Prostate gland (tissue), 2 donors: ENCODE data around the gene NEU4. TPM values are rescaled to one million over a fixed set of nuclear protein-coding genes. Genes with fewer than 3 reads are reported as not detected.
"Not testable (repeated sequence)": the region's sequence is repeated elsewhere in the genome, so short reads cannot be mapped to it uniquely, and the experiment has no call there.

Experiments
- DNase-seq: peaks from one replicate; pipeline ENCODE4 v3.0.0-alpha.2; 2019; ENCODE audit warnings: low spot score
- H3K27ac ChIP-seq, 2 donors: fragments of 200-600 bp; sonication (generic); 2 replicates each; pipeline ENCODE4 v1.5.1; 2017 to 2019
- H3K27me3 ChIP-seq: fragments of 200-600 bp; sonication (generic); replicated peaks from 2 replicates; pipeline ENCODE4 v1.5.1; 2019; ENCODE audit not compliant: insufficient read depth
- H3K36me3 ChIP-seq, 2 donors: fragments of 200-600 bp; sonication (generic); 1 replicate in 1 of 2; 2 replicates in 1 of 2; pipeline versions ENCODE4 v1.5.1 to v1.8.1; 2017 to 2019
- H3K4me1 ChIP-seq: fragments of 200-600 bp; sonication (generic); replicated peaks from 2 replicates; pipeline ENCODE4 v1.5.1; 2019
- H3K4me3 ChIP-seq, 2 donors: fragments of 200-600 bp; sonication (generic); 2 replicates each; pipeline ENCODE4 v1.5.1; 2017 to 2019
- H3K9me3 ChIP-seq: fragments of 200-600 bp; sonication (generic); 2 replicates; pipeline ENCODE4 v1.5.1; 2017
- POLR2A ChIP-seq: fragments of 450-650 bp; IDR thresholded peaks from one replicate; pipeline ENCODE4 v1.6.1; 2016; ENCODE audit warnings: antibody characterized with exemption, mild to moderate bottlenecking
- POLR2AphosphoS5 ChIP-seq: sonication (generic); formaldehyde crosslinking; IDR thresholded peaks from one replicate; pipeline ENCODE4 v1.6.1; 2017; ENCODE audit warnings: antibody characterized with exemption
- WGBS: methylation state at CpG from one replicate; pipeline ENCODE4 v1.1.5; 2018; 5-methylcytosine and 5-hydroxymethylcytosine counted together
- intact Hi-C: fragments of 100-400 bp; cut with DNase I; formaldehyde crosslinking; loops from one replicate; pipeline ENCODE4 v1.14.2; 2022
- total RNA-seq, 2 donors: library from RNA; depleted of rRNA; stranded (reverse); fragments of >200 nt; gene quantifications; one replicate each; pipeline ENCODE4 v1.1.0, GENCODE V29; 2016
- TF ChIP-seq, protein P1 (sequence below), 4 experiments: fragments of 200-600 bp in 2 of 4; fragments of 450-650 bp in 2 of 4; sonication (generic) in 2 of 4; IDR thresholded peaks; 1 replicate in 3 of 4; 2 replicates in 1 of 4; pipeline ENCODE4 v1.5.1; 2016 to 2019; ENCODE audit warnings: antibody characterized with exemption in 4 of 4, mild to moderate bottlenecking in 2 of 4, moderate library complexity in 2 of 4

The NEU4 gene
- total RNA-seq, 2 donors from 2014 or later: 0.62 TPM; not detected in 1

GRCh38 chr2:241818229-241818942 is 9.4 kb downstream of the NEU4 start:
- TF ChIP-seq POLR2AphosphoS5 (no peak), POLR2A (no peak)
- TF ChIP-seq, protein P1, sequence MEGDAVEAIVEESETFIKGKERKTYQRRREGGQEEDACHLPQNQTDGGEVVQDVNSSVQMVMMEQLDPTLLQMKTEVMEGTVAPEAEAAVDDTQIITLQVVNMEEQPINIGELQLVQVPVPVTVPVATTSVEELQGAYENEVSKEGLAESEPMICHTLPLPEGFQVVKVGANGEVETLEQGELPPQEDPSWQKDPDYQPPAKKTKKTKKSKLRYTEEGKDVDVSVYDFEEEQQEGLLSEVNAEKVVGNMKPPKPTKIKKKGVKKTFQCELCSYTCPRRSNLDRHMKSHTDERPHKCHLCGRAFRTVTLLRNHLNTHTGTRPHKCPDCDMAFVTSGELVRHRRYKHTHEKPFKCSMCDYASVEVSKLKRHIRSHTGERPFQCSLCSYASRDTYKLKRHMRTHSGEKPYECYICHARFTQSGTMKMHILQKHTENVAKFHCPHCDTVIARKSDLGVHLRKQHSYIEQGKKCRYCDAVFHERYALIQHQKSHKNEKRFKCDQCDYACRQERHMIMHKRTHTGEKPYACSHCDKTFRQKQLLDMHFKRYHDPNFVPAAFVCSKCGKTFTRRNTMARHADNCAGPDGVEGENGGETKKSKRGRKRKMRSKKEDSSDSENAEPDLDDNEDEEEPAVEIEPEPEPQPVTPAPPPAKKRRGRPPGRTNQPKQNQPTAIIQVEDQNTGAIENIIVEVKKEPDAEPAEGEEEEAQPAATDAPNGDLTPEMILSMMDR (IDR thresholded peaks at IDR 0.05): no peak
- Histone ChIP-seq H3K27ac (no peak overlapping the region), H3K4me3 (no peak overlapping the region), H3K36me3 (no peaks in the 10 kb centered on the region), H3K27me3 (no peaks in the 10 kb centered on the region), H3K9me3 (no peaks in the 10 kb centered on the region), H3K4me1 (no peaks in the 10 kb centered on the region)
- intact Hi-C loops: no loop called here
- DNase-seq: no peak
- WGBS: 83% methylated on average over 25 of the region's 25 CpGs

DNA sequence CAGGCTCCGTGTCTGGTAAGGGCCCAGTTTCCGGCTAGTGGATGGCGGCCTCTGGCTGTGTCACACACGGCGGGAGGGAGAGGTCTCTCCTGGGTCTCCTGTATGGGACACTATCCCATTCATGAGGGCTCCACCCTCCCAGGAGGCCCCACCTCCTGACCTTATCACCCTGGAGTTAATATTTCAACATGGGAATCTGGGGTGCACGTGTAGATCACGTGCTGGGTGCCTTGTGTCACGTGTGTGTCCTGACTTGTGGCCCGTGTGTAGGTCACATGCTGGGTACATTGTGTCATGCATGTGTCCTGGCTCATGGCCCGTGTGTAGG is 9.9 kb downstream of the NEU4 start:
- H3K4me3 ChIP-seq: no peak overlapping the region
- no peak for DNase-seq
- H3K4me1 ChIP-seq: no peaks in the 10 kb centered on the region
- H3K27me3 ChIP-seq: no peaks in the 10 kb centered on the region
- intact Hi-C loops: no loop called here
- no peaks in the 10 kb centered on the region for H3K36me3 ChIP-seq
- no peak overlapping the region for H3K27ac ChIP-seq
- 83% methylated on average over 10 of the region's 10 CpGs for WGBS
- no peaks in the 10 kb centered on the region for H3K9me3 ChIP-seq
- TF ChIP-seq POLR2A (no peak), POLR2AphosphoS5 (no peak)
- TF ChIP-seq, protein P1 (IDR thresholded peaks at IDR 0.05): no peak

- H3K36me3 ChIP-seq, H3K9me3 ChIP-seq, H3K4me3 ChIP-seq, DNase-seq, intact Hi-C loops, H3K27ac ChIP-seq, H3K4me1 ChIP-seq, H3K27me3 ChIP-seq: not testable (repeated sequence)
- 91% methylated on average over 24 of the region's 27 CpGs for WGBS
Observed at GRCh38 chr2:241819947-241820624, 11.1 kb downstream of the NEU4 start.

GRCh38 chr2:241820625-241821384 is 11.8 kb downstream of the NEU4 start:
- no peak overlapping the region for H3K27ac ChIP-seq
- no peaks in the 10 kb centered on the region for H3K27me3 ChIP-seq
- intact Hi-C loops: no loop called here
- H3K9me3 ChIP-seq: no peaks in the 10 kb centered on the region
- no peaks in the 10 kb centered on the region for H3K36me3 ChIP-seq
- DNase-seq: no peak
- 84% methylated on average over 29 of the region's 31 CpGs for WGBS
- no peaks in the 10 kb centered on the region for H3K4me1 ChIP-seq
- H3K4me3 ChIP-seq: no peak overlapping the region
- TF ChIP-seq POLR2AphosphoS5 (no peak), POLR2A (no peak)
- TF ChIP-seq, protein P1 (IDR thresholded peaks at IDR 0.05): no peak

DNA sequence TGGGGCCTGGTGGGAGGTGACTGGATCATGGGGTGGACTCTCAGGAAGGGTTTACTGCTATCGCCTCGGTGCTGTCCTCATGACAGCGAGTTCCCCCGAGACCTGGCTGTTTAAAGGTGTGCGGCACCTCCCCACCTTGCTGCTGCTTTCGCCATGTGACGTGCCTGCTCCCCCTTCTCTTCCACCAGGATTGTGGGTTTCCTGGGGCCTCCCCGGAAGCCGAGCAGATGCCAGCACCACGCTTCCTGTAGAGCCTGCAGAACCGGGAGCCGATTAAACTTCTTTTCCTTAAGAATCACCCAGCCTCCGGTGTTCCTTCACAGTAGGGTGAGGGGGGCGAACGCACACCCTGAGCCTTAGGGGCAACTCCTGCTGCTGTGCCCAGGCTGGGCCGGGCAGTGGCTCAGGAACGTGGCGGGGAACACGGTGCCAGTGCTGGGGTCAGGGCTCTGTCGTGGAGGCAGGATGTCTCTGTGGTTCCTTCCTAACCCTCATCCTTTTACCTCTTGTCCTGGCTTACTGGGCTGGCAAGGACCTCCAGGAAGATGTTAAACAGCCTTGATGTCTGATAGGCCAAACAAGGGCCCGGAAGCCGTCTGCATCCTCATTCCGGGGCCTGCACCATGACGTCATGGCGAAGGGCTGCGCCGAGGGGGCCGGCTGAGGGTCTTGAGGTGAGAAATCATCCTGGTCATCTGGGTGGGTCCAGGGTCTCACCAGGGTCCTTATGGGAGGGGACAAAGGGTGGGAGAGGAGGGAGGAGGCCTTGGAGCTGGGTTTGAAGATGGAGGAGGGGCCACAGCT is 12.7 kb downstream of the NEU4 start:
- Histone ChIP-seq H3K27me3 (no peaks in the 10 kb centered on the region), H3K4me1 (no peaks in the 10 kb centered on the region), H3K36me3 (no peaks in the 10 kb centered on the region), H3K4me3 (no peak overlapping the region), H3K9me3 (no peaks in the 10 kb centered on the region), H3K27ac (no peak overlapping the region)
- 78% methylated on average over 28 of the region's 28 CpGs for WGBS
- DNase-seq: no peak
- intact Hi-C loops: no loop called here
- TF ChIP-seq POLR2AphosphoS5 (no peak), POLR2A (no peak)
- TF ChIP-seq, protein P1 (IDR thresholded peaks at IDR 0.05): no peak
